Activated CD8-positive, alpha-beta T cell treated with anti-CD3 and anti-CD28 coated beads for 36 hours (primary cell): ENCODE measurements around the gene ZNF76. TPM values are rescaled to one million over a fixed set of nuclear protein-coding genes. Genes with fewer than 3 reads are reported as not detected.

Experiments
- ATAC-seq: fragments of 200-7000 bp; cut with Tn5 transposase; one replicate; pipeline ENCODE4 v1.10.0; 2021; ENCODE audit warnings: mild to moderate bottlenecking, moderate library complexity
- CTCF ChIA-PET: fragments of 350-600 bp; sonication (Branson Sonifier 250); formaldehyde crosslinking; loops from one replicate; lab custom pipeline; 2021; ENCODE audit warnings: antibody characterized with exemption; lab: Charles Lee
- POLR2A ChIA-PET: fragments of 350-600 bp; sonication (Branson Sonifier 250); formaldehyde crosslinking; loops from one replicate; lab custom pipeline; 2021; ENCODE audit warnings: antibody characterized with exemption; lab: Charles Lee
- DNase-seq: peaks from one replicate; pipeline ENCODE4 v3.0.0-alpha.2; 2020
- H3K27ac Mint-ChIP-seq: one replicate; pipeline ENCODE4 v1.8.0; 2021; ENCODE audit warnings: mild to moderate bottlenecking, mixed read lengths
- H3K27me3 Mint-ChIP-seq: one replicate; pipeline ENCODE4 v1.8.0; 2021; ENCODE audit warnings: mixed read lengths
- H3K36me3 Mint-ChIP-seq: one replicate; pipeline ENCODE4 v1.8.0; 2021; ENCODE audit warnings: low read depth, mixed read lengths
- H3K4me1 Mint-ChIP-seq: one replicate; pipeline ENCODE4 v1.8.0; 2021; ENCODE audit warnings: low read depth, mixed read lengths
- H3K4me3 Mint-ChIP-seq: one replicate; pipeline ENCODE4 v1.8.0; 2021; ENCODE audit warnings: mild to moderate bottlenecking, moderate library complexity, mixed read lengths
- H3K9me3 Mint-ChIP-seq: one replicate; pipeline ENCODE4 v1.8.0; 2021; ENCODE audit warnings: mixed read lengths
- intact Hi-C: fragments of 100-400 bp; cut with micrococcal nuclease; formaldehyde crosslinking; loops from one replicate; pipeline ENCODE4 v1.10.0; 2022
- total RNA-seq, 2 experiments: library from RNA; stranded (reverse); gene quantifications; one replicate each; pipeline ENCODE4 v1.2.3, GENCODE V29; 2021
- TF ChIP-seq, protein P1 (sequence below): fragments of 200-600 bp; IDR thresholded peaks from one replicate; pipeline ENCODE4 v1.8.0; 2022; ENCODE audit warnings: antibody characterized with exemption, mild to moderate bottlenecking

The ZNF76 gene
- total RNA-seq, 2 experiments from 2014 or later, result 34.4 to 35.2 TPM

DNA sequence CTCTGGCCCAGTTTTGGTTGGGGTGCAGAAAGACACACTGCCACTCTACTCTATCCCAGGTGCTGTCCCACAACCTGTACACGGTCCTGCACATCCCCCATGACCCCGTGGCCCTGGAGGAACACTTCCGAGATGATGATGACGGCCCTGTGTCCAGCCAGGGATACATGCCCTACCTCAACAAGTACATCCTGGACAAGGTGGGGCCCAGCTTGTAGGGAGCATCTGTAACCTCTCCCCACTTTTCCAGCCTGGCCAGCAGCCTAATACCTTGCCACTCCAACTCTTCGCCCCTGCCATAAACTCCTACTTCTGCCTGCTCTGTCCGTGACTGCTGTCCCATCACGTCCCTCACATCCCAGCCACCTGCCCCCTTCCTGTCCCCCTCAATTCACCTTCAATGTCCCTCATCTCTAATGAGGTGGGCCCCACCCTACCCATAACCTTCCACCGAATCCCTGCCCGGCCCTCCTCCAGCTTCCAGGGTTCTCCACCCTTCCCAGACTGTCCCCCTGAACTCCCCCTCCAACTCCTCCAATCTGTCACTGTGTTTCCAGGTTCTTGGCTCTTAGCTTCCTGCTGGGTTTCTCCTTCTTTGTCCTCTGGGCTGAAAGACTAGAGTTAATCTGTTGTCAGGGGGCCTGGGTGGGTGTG, 50.2 kb downstream of the ZNF76 start:
- DNase-seq, result no peak
- peak overlapping the region; percentile 96 for H3K27ac Mint-ChIP-seq
- peaks cover 67% of the 10 kb centered on the region for H3K36me3 Mint-ChIP-seq
- intact Hi-C loops, result no loop called here
- CTCF ChIA-PET, result interaction anchor here (1.5 to 4.5 kb wide), 5 partner anchors 13 to 140 kb away, joined by 5 to 36 read pairs (median 19); partner anchors contain the start of genes DEF6 and PPARD
- H3K4me1 Mint-ChIP-seq, result peaks cover 76% of the 10 kb centered on the region
- TF ChIP-seq, protein P1, sequence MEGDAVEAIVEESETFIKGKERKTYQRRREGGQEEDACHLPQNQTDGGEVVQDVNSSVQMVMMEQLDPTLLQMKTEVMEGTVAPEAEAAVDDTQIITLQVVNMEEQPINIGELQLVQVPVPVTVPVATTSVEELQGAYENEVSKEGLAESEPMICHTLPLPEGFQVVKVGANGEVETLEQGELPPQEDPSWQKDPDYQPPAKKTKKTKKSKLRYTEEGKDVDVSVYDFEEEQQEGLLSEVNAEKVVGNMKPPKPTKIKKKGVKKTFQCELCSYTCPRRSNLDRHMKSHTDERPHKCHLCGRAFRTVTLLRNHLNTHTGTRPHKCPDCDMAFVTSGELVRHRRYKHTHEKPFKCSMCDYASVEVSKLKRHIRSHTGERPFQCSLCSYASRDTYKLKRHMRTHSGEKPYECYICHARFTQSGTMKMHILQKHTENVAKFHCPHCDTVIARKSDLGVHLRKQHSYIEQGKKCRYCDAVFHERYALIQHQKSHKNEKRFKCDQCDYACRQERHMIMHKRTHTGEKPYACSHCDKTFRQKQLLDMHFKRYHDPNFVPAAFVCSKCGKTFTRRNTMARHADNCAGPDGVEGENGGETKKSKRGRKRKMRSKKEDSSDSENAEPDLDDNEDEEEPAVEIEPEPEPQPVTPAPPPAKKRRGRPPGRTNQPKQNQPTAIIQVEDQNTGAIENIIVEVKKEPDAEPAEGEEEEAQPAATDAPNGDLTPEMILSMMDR, result no peak
- H3K9me3 Mint-ChIP-seq, result no peaks in the 10 kb centered on the region
- POLR2A ChIA-PET, result interaction anchor here (0.9 to 3.4 kb wide), 9 partner anchors 9 to 163 kb away, joined by 3 to 18 read pairs (median 5); partner anchors contain the start of genes DEF6 and RPL10A
- H3K27me3 Mint-ChIP-seq, result no peaks in the 10 kb centered on the region
- peak overlapping the region; percentile 50 for H3K4me3 Mint-ChIP-seq
- ATAC-seq, result no peak

DNA sequence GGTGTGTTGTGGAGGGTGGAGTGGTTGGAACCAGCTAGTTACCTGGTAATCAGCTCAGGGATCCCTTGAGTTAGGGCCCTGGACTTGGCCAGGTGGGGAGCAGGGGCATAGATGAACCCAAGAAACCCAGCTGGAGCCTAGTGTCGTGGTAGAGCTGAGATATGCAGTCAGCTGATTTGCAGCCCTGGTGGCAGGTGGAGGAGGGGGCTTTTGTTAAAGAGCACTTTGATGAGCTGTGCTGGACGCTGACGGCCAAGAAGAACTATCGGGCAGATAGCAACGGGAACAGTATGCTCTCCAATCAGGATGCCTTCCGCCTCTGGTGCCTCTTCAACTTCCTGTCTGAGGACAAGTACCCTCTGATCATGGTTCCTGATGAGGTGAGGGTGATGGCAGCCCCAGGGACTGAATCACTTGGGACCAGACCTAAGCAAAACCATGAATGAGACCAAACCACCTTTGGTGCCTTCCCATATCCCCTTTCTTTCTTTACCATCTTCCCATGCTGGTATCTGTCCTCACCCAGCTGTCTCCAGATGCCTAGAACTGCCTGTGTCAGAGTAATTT, 50.8 kb downstream of the ZNF76 start:
- Mint-ChIP-seq H3K27me3 (no peaks in the 10 kb centered on the region), H3K9me3 (no peaks in the 10 kb centered on the region), H3K4me3 (peak overlapping the region; percentile 50), H3K36me3 (peaks cover 72% of the 10 kb centered on the region), H3K4me1 (peaks cover 81% of the 10 kb centered on the region), H3K27ac (peak overlapping the region; percentile 96)
- intact Hi-C loops, result no loop called here
- ChIA-PET CTCF (interaction anchor here (1.5 to 4.5 kb wide), 5 partner anchors 13 to 139 kb away, joined by 5 to 36 read pairs (median 19); partner anchors contain the start of genes DEF6 and PPARD), POLR2A (interaction anchor here (0.9 to 3.4 kb wide), 7 partner anchors 10 to 163 kb away, joined by 4 to 18 read pairs (median 5); partner anchors contain the start of genes DEF6 and RPL10A)
- ATAC-seq (peak; percentile 57), DNase-seq (peak; percentile 49)
- TF ChIP-seq, protein P1, result no peak

DNA sequence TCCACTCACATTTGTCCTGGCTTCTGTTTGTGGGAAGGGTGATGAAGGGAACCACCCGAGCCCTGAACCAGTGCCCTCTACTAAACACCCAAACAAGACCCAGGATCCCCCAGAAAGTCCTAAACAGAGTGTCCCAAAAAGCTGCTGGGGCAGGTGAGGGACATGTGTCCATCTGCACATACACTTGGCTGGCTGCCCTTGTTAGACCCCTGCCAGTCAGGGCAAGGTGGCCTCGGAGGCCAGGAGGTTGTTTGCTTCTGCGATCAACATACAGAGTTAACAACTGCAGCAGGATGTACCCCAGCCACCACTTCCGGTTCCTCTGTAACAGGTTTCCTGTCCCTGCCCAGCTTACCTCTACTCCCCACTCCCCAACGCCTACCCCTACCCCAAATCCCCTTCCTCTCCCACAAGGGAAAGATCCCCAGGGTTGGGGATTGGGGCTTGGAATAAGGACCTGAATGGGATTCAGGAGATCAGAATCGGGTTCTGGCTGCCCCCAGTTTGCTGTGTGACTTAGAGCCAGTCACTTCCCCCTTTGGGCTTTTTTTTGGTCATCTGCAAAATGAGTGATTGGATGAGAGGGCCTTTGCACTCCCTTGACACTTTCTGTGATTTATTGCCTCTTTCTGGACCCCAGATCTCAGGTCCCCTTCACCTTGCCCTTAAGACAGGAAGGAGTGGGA, 52.0 kb downstream of the ZNF76 start:
- DNase-seq (peak; percentile 64), ATAC-seq (peak; percentile 70)
- H3K4me3 Mint-ChIP-seq, result peak overlapping the region; percentile 57
- H3K27ac Mint-ChIP-seq, result peak overlapping the region; percentile 96
- CTCF ChIA-PET, result interaction anchor here (1.1 to 4.5 kb wide), 6 partner anchors 9 to 32 kb away, joined by 3 to 36 read pairs (median 12); partner anchors contain the start of genes DEF6 and PPARD
- POLR2A ChIA-PET, result interaction anchor here (0.9 to 3.4 kb wide), 10 partner anchors 8 to 156 kb away, joined by 3 to 18 read pairs (median 4); partner anchors contain the start of genes DEF6 and RPL10A
- H3K36me3 Mint-ChIP-seq, result peaks cover 77% of the 10 kb centered on the region
- intact Hi-C loops, result no loop called here
- TF ChIP-seq, protein P1, result no peak
- H3K9me3 Mint-ChIP-seq, result no peaks in the 10 kb centered on the region
- H3K4me1 Mint-ChIP-seq, result peaks cover 87% of the 10 kb centered on the region
- no peaks in the 10 kb centered on the region for H3K27me3 Mint-ChIP-seq

DNA sequence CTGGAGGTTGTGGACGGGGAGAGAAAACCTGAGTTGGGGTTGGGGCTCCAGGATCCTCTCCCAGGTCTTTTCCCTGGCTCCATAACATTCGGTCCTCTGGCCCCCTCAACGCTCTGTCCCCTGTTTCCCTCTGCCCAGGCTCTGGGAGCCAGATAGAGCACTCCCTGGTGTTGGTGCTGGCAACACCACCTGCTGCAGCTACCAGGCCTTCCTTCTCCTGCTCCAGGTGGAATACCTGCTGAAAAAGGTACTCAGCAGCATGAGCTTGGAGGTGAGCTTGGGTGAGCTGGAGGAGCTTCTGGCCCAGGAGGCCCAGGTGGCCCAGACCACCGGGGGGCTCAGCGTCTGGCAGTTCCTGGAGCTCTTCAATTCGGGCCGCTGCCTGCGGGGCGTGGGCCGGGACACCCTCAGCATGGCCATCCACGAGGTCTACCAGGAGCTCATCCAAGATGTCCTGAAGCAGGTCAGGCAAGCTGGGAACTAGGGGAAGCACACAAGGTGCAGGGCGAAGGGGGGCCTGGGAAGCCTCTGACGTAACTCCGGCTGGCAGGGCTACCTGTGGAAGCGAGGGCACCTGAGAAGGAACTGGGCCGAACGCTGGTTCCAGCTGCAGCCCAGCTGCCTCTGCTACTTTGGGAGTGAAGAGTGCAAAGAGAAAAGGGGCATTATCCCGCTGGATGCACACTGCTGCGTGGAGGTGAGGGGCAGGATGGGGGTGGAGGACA, 52.7 kb downstream of the ZNF76 start:
- Mint-ChIP-seq H3K4me1 (peaks cover 85% of the 10 kb centered on the region), H3K36me3 (peaks cover 77% of the 10 kb centered on the region), H3K9me3 (no peaks in the 10 kb centered on the region), H3K27me3 (no peaks in the 10 kb centered on the region), H3K4me3 (peak overlapping the region; percentile 57), H3K27ac (peak overlapping the region; percentile 96)
- TF ChIP-seq, protein P1, result no peak
- intact Hi-C loops, result no loop called here
- CTCF ChIA-PET, result interaction anchor here (1.1 to 4.5 kb wide), 6 partner anchors 9 to 31 kb away, joined by 3 to 36 read pairs (median 12); partner anchors contain the start of genes DEF6 and PPARD
- POLR2A ChIA-PET, result interaction anchor here (1.0 to 3.4 kb wide), 6 partner anchors 9 to 16 kb away, joined by 3 to 18 read pairs (median 4); partner anchors contain the start of gene DEF6
- ATAC-seq (peak; percentile 6), DNase-seq (no peak)
